ENCODE results near the gene TMEM17. TPM values are rescaled to one million over a fixed set of nuclear protein-coding genes. Genes with fewer than 3 reads are reported as not detected.

Gene TMEM17
- total and polyA plus RNA-seq, 9 donors, result 0.94 to 3.0 (median 2.3) TPM

DNA sequence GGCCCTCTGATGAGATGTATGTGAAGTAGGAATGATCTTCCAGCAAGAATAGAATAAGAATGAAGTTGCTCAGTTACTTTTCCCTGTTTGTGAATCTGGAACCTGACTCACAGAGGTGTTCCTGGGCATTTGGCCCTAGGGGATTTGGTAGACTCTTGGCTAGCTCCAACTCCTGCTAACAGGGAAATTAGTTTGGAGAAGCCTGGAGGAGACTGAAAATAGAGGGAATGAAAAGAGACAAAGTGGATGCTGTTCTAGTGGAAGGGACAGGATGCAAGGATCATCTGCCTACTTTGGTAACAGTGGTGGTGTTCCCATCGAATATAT, 19.6 kb downstream of the TMEM17 start:
- no peak for TF ChIP-seq EP300 (IDR thresholded peaks at IDR 0.05)
- TF ChIP-seq, protein P1, sequence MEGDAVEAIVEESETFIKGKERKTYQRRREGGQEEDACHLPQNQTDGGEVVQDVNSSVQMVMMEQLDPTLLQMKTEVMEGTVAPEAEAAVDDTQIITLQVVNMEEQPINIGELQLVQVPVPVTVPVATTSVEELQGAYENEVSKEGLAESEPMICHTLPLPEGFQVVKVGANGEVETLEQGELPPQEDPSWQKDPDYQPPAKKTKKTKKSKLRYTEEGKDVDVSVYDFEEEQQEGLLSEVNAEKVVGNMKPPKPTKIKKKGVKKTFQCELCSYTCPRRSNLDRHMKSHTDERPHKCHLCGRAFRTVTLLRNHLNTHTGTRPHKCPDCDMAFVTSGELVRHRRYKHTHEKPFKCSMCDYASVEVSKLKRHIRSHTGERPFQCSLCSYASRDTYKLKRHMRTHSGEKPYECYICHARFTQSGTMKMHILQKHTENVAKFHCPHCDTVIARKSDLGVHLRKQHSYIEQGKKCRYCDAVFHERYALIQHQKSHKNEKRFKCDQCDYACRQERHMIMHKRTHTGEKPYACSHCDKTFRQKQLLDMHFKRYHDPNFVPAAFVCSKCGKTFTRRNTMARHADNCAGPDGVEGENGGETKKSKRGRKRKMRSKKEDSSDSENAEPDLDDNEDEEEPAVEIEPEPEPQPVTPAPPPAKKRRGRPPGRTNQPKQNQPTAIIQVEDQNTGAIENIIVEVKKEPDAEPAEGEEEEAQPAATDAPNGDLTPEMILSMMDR (IDR thresholded peaks at IDR 0.05), result no peak
- no peak for TF ChIP-seq POLR2A (IDR thresholded peaks at IDR 0.05)
- 64 to 83% (median 68%) methylated on average over 1 of the region's 1 CpG for WGBS, 3 donors
- H3K4me1 ChIP-seq (ENCODE audit: insufficient read depth), result peaks cover 25% of the 10 kb centered on the region
- no peak overlapping the region for H3K4me3 ChIP-seq
- intact Hi-C loops (cut with DNase I), result no loop called here
- H3K36me3 ChIP-seq, result no peaks in the 10 kb centered on the region
- peak overlapping the region in 1 of 2 donors; percentile 38 for H3K27ac ChIP-seq
- no peaks in the 10 kb centered on the region for H3K27me3 ChIP-seq
- no peak for DNase-seq
- H3K9me3 ChIP-seq, result no peaks in the 10 kb centered on the region

DNA sequence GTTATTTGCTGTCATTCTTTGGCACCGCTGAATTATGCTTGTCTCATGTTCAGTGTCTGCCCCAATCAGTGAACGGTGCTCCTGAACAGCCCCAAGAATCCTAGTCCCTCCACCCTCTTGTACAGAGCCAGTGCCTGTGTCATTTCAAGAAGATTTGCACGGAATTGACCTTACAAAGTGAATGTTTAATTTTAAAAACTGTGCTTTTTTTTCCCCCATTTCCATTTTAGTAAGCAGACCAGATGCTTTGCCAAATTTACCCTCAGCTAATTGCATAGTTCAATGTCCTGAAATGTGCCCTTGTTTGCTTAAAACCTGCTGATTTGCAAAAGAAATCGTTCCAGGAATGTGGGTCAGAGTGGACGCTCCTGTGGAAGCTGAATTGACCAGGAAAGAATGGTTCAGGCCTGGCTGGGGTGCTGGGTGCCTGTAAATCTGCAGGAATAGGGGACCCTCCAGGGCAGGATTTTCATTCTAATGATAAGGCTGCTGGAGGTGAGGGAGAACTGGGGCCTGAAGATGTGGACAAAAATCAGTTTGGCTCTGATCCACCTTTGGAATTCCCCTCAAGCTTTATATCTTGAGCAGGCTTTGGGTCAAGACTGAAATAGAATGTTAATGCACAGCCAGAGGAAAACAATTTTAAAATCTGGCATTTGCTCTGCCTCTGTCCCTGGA, 20.1 kb downstream of the TMEM17 start:
- WGBS, 3 donors, result 10 to 13% (median 12%) methylated on average over 5 of the region's 5 CpGs
- H3K4me1 ChIP-seq (ENCODE audit: insufficient read depth), result peaks cover 25% of the 10 kb centered on the region
- H3K4me3 ChIP-seq, result no peak overlapping the region
- peak overlapping the region in 1 of 2 donors; percentile 38 for H3K27ac ChIP-seq
- no peaks in the 10 kb centered on the region for H3K36me3 ChIP-seq
- no peak for DNase-seq
- TF ChIP-seq, protein P1 (IDR thresholded peaks at IDR 0.05), result no peak
- TF ChIP-seq EP300 (IDR thresholded peaks at IDR 0.05), result no peak
- no peak for TF ChIP-seq POLR2A (IDR thresholded peaks at IDR 0.05)
- no peaks in the 10 kb centered on the region for H3K27me3 ChIP-seq
- intact Hi-C loops (cut with DNase I), result no loop called here
- no peaks in the 10 kb centered on the region for H3K9me3 ChIP-seq

DNA sequence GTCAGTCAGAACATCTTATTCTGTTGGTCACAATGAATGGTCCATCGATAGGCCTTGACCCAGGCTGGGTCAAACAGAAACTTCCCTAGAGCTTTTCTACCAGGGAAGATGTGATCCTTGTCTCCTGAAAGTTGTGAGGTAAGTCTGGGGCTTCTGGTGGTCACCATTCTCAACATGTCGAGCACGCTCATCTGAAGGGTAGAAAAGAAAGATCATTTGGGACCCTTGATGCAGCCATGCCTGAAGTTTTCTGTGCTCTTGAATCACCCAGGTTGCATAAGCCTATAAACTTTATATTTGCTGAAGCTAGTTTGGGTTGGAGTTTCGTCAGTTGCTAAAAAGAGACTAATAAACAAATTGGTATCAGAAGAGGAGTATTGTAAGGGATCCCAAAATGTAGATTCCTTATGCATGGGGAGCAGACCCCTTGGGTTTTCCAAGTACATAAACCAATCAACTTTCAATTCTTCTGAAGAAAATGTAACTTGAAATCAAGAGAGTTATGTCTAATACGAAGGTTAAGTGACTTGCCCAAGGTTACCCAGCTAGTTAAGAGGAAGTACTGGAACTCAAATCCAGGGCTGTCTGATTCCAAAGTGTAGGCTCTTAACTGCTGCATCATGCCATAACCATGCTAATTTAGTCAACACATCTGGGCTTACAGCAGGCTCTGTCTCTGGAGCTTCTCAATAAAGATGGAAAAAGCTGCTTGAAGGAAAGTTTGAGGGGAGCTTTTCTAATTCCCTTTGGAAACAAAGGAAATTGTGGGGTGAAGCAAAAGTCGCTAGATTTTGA, 23.2 kb downstream of the TMEM17 start:
- Histone ChIP-seq H3K4me3 (no peak overlapping the region), H3K4me1 (ENCODE audit: insufficient read depth) (peaks cover 23% of the 10 kb centered on the region), H3K27me3 (no peaks in the 10 kb centered on the region), H3K27ac (no peak overlapping the region), H3K36me3 (no peaks in the 10 kb centered on the region), H3K9me3 (no peaks in the 10 kb centered on the region)
- TF ChIP-seq POLR2A (IDR thresholded peaks at IDR 0.05) (no peak), EP300 (IDR thresholded peaks at IDR 0.05) (no peak)
- TF ChIP-seq, protein P1 (IDR thresholded peaks at IDR 0.05), result no peak
- intact Hi-C loops (cut with DNase I), result no loop called here
- WGBS, 3 donors, result 92 to 96% (median 94%) methylated on average over 6 of the region's 6 CpGs
- DNase-seq, result no peak

DNA sequence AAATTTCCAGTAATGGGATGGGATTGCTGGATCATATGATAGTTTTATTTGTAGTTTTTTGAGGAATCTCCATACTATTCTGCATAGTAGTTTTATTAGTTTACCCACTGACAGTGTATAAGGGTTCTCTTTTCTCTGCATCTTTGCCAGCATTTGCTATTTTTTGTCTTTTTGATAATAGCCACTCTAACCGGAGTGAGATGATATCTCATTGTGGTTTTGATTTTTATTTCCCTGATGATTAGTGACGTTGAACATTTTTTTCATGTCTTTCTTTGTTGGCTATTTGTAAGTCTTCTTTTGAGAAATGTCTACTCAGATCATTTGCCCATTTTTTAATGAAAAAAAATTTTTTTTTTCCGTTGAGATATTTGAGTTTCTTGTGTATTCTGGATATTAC, 26.1 kb downstream of the TMEM17 start:
- Histone ChIP-seq H3K4me3 (no peak overlapping the region), H3K9me3 (no peaks in the 10 kb centered on the region), H3K27ac (no peak overlapping the region), H3K4me1 (ENCODE audit: insufficient read depth) (peaks cover 19% of the 10 kb centered on the region), H3K27me3 (no peaks in the 10 kb centered on the region), H3K36me3 (no peaks in the 10 kb centered on the region)
- 84 to 93% (median 89%) methylated on average over 3 of the region's 3 CpGs for WGBS, 3 donors
- no peak for DNase-seq
- intact Hi-C loops (cut with DNase I), result no loop called here
- no peak for TF ChIP-seq EP300 (IDR thresholded peaks at IDR 0.05)
- TF ChIP-seq POLR2A (IDR thresholded peaks at IDR 0.05), result no peak
- TF ChIP-seq, protein P1 (IDR thresholded peaks at IDR 0.05), result no peak

Data from ovary (tissue), 9 donors.